Measurements from ENCODE around the gene L3MBTL3. TPM values are rescaled to one million over a fixed set of nuclear protein-coding genes. Genes with fewer than 3 reads are reported as not detected.

The L3MBTL3 gene
- total RNA-seq, 4 donors from 2014 or later = 8.1 to 57.6 (median 21.9) TPM

DNA sequence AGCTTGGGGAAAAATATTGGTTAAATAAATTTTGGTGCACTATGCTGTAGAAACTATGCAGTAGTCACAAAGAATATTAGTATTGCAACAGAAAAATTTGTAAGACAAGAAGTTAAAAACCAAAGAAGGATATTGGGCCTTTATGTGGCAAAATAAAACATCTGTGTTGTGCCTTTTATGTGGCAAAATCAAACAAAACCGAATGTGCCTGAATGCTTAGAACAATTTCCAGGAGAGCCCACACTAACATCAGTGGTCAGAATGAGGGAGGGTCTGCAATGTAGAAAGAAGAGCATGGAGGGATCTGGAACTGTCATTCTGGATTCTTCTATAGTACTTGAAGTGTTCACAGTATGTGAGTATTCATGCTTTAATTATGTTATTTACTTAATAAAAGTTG is 75.2 kb downstream of the L3MBTL3 start:
- no peak for DNase-seq
- Histone ChIP-seq H3K9me3 (no peaks in the 10 kb centered on the region), H3K27me3 (no peaks in the 10 kb centered on the region), H3K36me3 (peaks cover 0 to 11% (median 0%) of the 10 kb centered on the region in 4 donors), H3K4me1 (no peaks in the 10 kb centered on the region), H3K27ac (no peak overlapping the region), H3K4me3 (no peak overlapping the region)
- intact Hi-C loops (cut with DNase I; ENCODE audit: low total_unique reads) = no loop called here
- 84 to 100% methylated on average over 1 of the region's 1 CpG for WGBS, 2 donors (ENCODE audit: low coverage in 1 of 2)
- TF ChIP-seq, protein P1, sequence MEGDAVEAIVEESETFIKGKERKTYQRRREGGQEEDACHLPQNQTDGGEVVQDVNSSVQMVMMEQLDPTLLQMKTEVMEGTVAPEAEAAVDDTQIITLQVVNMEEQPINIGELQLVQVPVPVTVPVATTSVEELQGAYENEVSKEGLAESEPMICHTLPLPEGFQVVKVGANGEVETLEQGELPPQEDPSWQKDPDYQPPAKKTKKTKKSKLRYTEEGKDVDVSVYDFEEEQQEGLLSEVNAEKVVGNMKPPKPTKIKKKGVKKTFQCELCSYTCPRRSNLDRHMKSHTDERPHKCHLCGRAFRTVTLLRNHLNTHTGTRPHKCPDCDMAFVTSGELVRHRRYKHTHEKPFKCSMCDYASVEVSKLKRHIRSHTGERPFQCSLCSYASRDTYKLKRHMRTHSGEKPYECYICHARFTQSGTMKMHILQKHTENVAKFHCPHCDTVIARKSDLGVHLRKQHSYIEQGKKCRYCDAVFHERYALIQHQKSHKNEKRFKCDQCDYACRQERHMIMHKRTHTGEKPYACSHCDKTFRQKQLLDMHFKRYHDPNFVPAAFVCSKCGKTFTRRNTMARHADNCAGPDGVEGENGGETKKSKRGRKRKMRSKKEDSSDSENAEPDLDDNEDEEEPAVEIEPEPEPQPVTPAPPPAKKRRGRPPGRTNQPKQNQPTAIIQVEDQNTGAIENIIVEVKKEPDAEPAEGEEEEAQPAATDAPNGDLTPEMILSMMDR (IDR thresholded peaks at IDR 0.05) = no peak
- TF ChIP-seq POLR2AphosphoS5 (IDR thresholded peaks at IDR 0.05) = no peak
- no peak for TF ChIP-seq POLR2A (IDR thresholded peaks at IDR 0.05)
- no peak for TF ChIP-seq EP300 (IDR thresholded peaks at IDR 0.05; ENCODE audit: low read depth)
- in situ Hi-C loops (cut with MboI; ENCODE audit: low pct_ligation_motif_present in 1 of 4, low pct_unique_long_range_greater_than_20kb in 1 of 4, low sequenced_read_pairs in 3 of 4) = no loop called here

DNA sequence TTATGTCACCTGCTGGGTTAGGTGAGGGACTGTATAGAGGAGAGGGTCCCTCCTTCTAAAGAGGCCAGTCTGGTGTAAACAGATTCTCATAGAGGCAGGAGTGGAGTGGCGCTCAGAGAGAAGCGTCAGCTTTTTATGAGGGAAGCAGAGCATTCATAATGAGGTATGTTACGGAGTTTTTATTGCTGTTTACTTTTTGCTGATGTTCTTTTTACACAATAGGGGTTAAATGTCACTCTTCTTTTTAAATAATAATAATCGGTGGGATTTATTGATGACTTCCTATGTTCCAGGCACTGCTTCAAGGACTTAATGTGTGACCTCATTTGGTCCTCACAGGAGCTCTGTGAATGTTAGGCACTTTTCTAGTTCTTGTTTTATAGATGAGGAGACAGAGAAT is 79.9 kb downstream of the L3MBTL3 start:
- H3K4me3 ChIP-seq = no peak overlapping the region
- peaks cover 0 to 11% (median 0%) of the 10 kb centered on the region in 4 donors for H3K36me3 ChIP-seq
- in situ Hi-C loops (cut with MboI; ENCODE audit: low pct_ligation_motif_present in 1 of 4, low pct_unique_long_range_greater_than_20kb in 1 of 4, low sequenced_read_pairs in 3 of 4) = no loop called here
- no peaks in the 10 kb centered on the region for H3K27me3 ChIP-seq
- no peak overlapping the region for H3K27ac ChIP-seq
- 67 to 69% methylated on average over 4 of the region's 4 CpGs for WGBS, 2 donors (ENCODE audit: low coverage in 1 of 2)
- DNase-seq = no peak
- TF ChIP-seq, protein P1 (IDR thresholded peaks at IDR 0.05) = no peak
- TF ChIP-seq POLR2AphosphoS5 (IDR thresholded peaks at IDR 0.05) (no peak), EP300 (IDR thresholded peaks at IDR 0.05; ENCODE audit: low read depth) (no peak), POLR2A (IDR thresholded peaks at IDR 0.05) (no peak)
- intact Hi-C loops (cut with DNase I; ENCODE audit: low total_unique reads) = no loop called here
- H3K4me1 ChIP-seq = no peaks in the 10 kb centered on the region
- H3K9me3 ChIP-seq = no peaks in the 10 kb centered on the region

DNA sequence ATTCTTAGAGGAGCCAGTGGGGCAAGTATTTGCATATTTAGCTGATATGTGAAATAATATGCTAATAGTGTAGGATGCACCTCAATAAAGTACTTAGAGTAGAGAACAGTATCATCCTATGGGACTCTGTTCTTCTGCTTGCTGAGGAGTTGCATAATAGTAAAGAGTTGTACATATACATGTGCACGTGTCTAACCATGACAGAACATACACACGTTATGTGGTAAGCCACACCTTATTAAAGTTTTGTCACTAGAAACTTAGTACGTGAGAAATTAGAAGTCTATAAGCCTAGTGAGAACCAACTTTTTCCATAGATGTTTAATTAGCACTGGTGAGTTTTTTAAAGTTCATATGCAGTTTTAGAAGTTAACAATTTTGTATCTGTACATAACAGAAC is 80.7 kb downstream of the L3MBTL3 start:
- in situ Hi-C loops (cut with MboI; ENCODE audit: low pct_ligation_motif_present in 1 of 4, low pct_unique_long_range_greater_than_20kb in 1 of 4, low sequenced_read_pairs in 3 of 4) (no loop called here), intact Hi-C loops (cut with DNase I; ENCODE audit: low total_unique reads) (loop anchor here (1.0 kb wide), 1 partner anchor 22 kb away; no protein-coding TSS in a partner anchor)
- DNase-seq = no peak
- H3K4me3 ChIP-seq = no peak overlapping the region
- no peaks in the 10 kb centered on the region for H3K4me1 ChIP-seq
- no peaks in the 10 kb centered on the region for H3K9me3 ChIP-seq
- WGBS, 2 donors (ENCODE audit: low coverage in 1 of 2) = 97 to 100% methylated on average over 3 of the region's 3 CpGs
- H3K27ac ChIP-seq = no peak overlapping the region
- peaks cover 0 to 8% (median 0%) of the 10 kb centered on the region in 4 donors for H3K36me3 ChIP-seq
- TF ChIP-seq POLR2AphosphoS5 (IDR thresholded peaks at IDR 0.05) (no peak), EP300 (IDR thresholded peaks at IDR 0.05; ENCODE audit: low read depth) (no peak), POLR2A (IDR thresholded peaks at IDR 0.05) (no peak)
- TF ChIP-seq, protein P1 (IDR thresholded peaks at IDR 0.05) = no peak
- no peaks in the 10 kb centered on the region for H3K27me3 ChIP-seq

DNA sequence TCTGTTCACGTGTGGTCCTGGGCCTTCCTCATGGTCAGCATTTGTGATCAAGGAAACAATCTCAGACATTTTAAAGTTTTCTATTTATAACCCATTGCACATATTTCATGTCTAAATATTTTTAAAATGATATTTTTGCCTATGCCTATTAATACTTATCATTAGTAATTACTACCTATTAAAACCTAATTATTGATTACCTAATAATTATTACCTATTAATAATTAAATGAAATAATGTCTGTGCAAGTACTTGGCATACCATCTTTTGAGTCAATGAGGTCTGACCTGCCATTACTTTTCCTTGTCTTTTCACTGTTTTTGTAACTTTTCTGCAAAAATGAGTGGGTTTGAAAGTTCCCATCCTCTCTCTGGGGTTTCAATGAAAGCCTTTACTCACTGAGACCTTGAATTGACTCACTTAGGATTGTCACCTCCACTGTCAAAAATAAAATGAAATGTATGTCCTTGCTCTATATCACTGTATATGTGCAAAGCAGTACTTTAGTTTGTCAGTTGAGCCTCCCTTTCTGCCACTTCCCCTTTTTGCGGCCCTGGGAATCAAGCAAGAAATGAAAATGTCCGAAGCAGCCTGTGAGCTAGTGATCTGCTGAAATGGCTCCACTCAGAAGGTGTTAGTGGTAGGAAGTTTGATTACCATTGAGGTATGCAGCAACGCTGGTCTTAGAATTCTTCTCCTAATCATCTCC is 87.8 kb downstream of the L3MBTL3 start:
- WGBS, 2 donors (ENCODE audit: low coverage in 1 of 2) = 86 to 92% methylated on average over 2 to 4 of the region's 4 CpGs
- Histone ChIP-seq H3K27ac (no peak overlapping the region), H3K4me3 (no peak overlapping the region), H3K36me3 (no peaks in the 10 kb centered on the region), H3K4me1 (no peaks in the 10 kb centered on the region), H3K27me3 (no peaks in the 10 kb centered on the region), H3K9me3 (peaks cover 0 to 3% of the 10 kb centered on the region in 2 donors)
- DNase-seq = no peak
- intact Hi-C loops (cut with DNase I; ENCODE audit: low total_unique reads) = no loop called here
- in situ Hi-C loops (cut with MboI; ENCODE audit: low pct_ligation_motif_present in 1 of 4, low pct_unique_long_range_greater_than_20kb in 1 of 4, low sequenced_read_pairs in 3 of 4) = no loop called here
- TF ChIP-seq, protein P1 (IDR thresholded peaks at IDR 0.05) = no peak
- TF ChIP-seq EP300 (IDR thresholded peaks at IDR 0.05; ENCODE audit: low read depth) (no peak), POLR2A (IDR thresholded peaks at IDR 0.05) (no peak), POLR2AphosphoS5 (IDR thresholded peaks at IDR 0.05) (no peak)

Data from transverse colon (tissue), 4 donors.